Ramos (cell line): ENCODE data around the gene INPP4A.

Experiments used
- in situ Hi-C: fragments of 300-500 bp; cut with MboI; formaldehyde crosslinking; loops from one replicate; pipeline ENCODE4 v1.14.3; 2022; ENCODE audit warnings: low sequenced_read_pairs; ENCODE audit not compliant: unreplicated experiment

Gene INPP4A

GRCh38 chr2:98507461-98507860 is 62.8 kb downstream of the INPP4A start:
- in situ Hi-C loops = no loop called here

GRCh38 chr2:98507891-98508708 is 63.4 kb downstream of the INPP4A start:
- in situ Hi-C loops = no loop called here

- in situ Hi-C loops = no loop called here
Measured at GRCh38 chr2:98508709-98509066, 64.0 kb downstream of the INPP4A start.

- in situ Hi-C loops = no loop called here
Measured at GRCh38 chr2:98509542-98510321, 65.1 kb downstream of the INPP4A start.

GRCh38 chr2:98510322-98510662 is 65.6 kb downstream of the INPP4A start:
- in situ Hi-C loops = no loop called here

- in situ Hi-C loops = no loop called here
Measured at GRCh38 chr2:98511981-98512380, 67.3 kb downstream of the INPP4A start.

- in situ Hi-C loops = no loop called here
Measured at GRCh38 chr2:98512699-98513098, 68.0 kb downstream of the INPP4A start.

- in situ Hi-C loops = no loop called here
Measured at GRCh38 chr2:98514096-98514639, 69.5 kb downstream of the INPP4A start.

- in situ Hi-C loops = no loop called here
Measured at GRCh38 chr2:98514879-98515249, 70.2 kb downstream of the INPP4A start.

GRCh38 chr2:98515250-98515991 is 70.8 kb downstream of the INPP4A start:
- in situ Hi-C loops = no loop called here

- in situ Hi-C loops = no loop called here
Measured at GRCh38 chr2:98516571-98516970, 71.9 kb downstream of the INPP4A start.

GRCh38 chr2:98517636-98518035 is 73.0 kb downstream of the INPP4A start:
- in situ Hi-C loops = no loop called here

- in situ Hi-C loops = no loop called here
Measured at GRCh38 chr2:98518101-98518500, 73.4 kb downstream of the INPP4A start.

- in situ Hi-C loops = no loop called here
Measured at GRCh38 chr2:98519156-98519555, 74.5 kb downstream of the INPP4A start.

GRCh38 chr2:98519851-98520250 is 75.2 kb downstream of the INPP4A start:
- in situ Hi-C loops = no loop called here

- in situ Hi-C loops = no loop called here
Measured at GRCh38 chr2:98520806-98521205, 76.1 kb downstream of the INPP4A start.

- in situ Hi-C loops = no loop called here
Measured at GRCh38 chr2:98521266-98521665, 76.6 kb downstream of the INPP4A start.

GRCh38 chr2:98522854-98523253 is 78.2 kb downstream of the INPP4A start:
- in situ Hi-C loops = no loop called here

GRCh38 chr2:98524168-98524567 is 79.5 kb downstream of the INPP4A start:
- in situ Hi-C loops = no loop called here

- in situ Hi-C loops = no loop called here
Measured at GRCh38 chr2:98528349-98528748, 83.7 kb downstream of the INPP4A start.

- in situ Hi-C loops = no loop called here
Measured at GRCh38 chr2:98530114-98530513, 85.5 kb downstream of the INPP4A start.
